ENCODE measurements around the gene TRIM44.

DNA sequence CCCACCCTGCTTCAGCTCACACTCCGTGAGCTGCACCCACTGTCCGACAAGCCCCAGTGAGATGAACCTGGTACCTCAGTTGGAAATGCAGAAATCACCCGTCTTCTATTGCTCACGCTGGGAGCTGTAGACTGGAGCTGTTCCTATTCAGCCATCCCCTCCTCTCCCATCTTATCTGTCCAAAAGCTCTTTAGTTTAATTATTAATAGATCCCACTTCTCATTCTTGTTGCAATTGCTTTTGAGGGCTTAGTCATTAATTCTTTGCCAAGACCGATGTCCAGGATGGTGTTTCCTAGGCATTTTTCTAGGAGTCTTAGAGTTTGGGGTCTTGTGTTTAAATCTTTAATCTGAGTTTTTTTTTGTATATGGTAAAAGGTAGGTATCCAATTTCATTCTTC, 116.8 kb downstream of the TRIM44 start:
- TF ChIP-seq CTCF (IDR thresholded peaks at IDR 0.05) (no peak), ZFX (IDR thresholded peaks at IDR 0.05; ENCODE audit: borderline replicate concordance) (no peak)
